HCT116 (cell line): ENCODE results near the gene PLSCR5. TPM values are rescaled to one million over a fixed set of nuclear protein-coding genes. Genes with fewer than 3 reads are reported as not detected.
A peak's percentile ranks its signal among the peaks of the same experiment; 100 is the strongest.

Source experiments
- ATAC-seq: fragments of 200-7000 bp; cut with Tn5 transposase; 2 replicates; pipeline ENCODE4 v1.9.1; 2020; ENCODE audit warnings: mild to moderate bottlenecking, moderate library complexity
- BruUV-seq: library from RNA; stranded (reverse); fragments of 400-500 nt; replicated peaks from 2 replicates; lab custom pipeline; 2021; lab: Mats Ljungman, UMichigan
- CTCF ChIA-PET: fragments of 300-600 bp; sonication (Branson Sonifier 250); formaldehyde crosslinking; loops from one replicate; lab custom pipeline; 2021; ENCODE audit warnings: antibody characterized with exemption; lab: Charles Lee
- POLR2A ChIA-PET: fragments of 300-600, 350-600 bp; sonication (Branson Sonifier 250); formaldehyde crosslinking; loops from one replicate; lab custom pipeline; 2021; ENCODE audit warnings: antibody characterized with exemption; lab: Charles Lee
- RAD21 ChIA-PET, 2 experiments: fragments of 300-600 bp; sonication (Branson Sonifier 250); formaldehyde crosslinking; loops; one replicate each; lab custom pipeline; 2023; ENCODE audit warnings: low total read pairs in 2 of 2; ENCODE audit not compliant: uncharacterized antibody in 2 of 2, unreplicated experiment in 2 of 2, low non-redundant PET in 1 of 2; lab: Charles Lee
- DNase-seq: peaks from one replicate; pipeline ENCODE4 v3.0.0-alpha.2; 2010; ENCODE audit warnings: low read depth, low spot score
- H2AFZ ChIP-seq: fragments of 200-600 bp; shearing (Covaris generic), sonication (generic); 2 replicates; pipeline ENCODE4 v1.6.1; 2017; ENCODE audit warnings: low read depth, mixed run types, mixed read lengths, antibody characterized with exemption, low read length; ENCODE audit not compliant: poor library complexity, severe bottlenecking
- H3K27ac ChIP-seq: 2 replicates; pipeline ENCODE4 v1.5.1; 2012; ENCODE audit warnings: low read depth, low read length
- H3K27me3 ChIP-seq: fragments of 200-600 bp; sonication (generic); 2 replicates; pipeline ENCODE4 v1.6.1; 2016; ENCODE audit warnings: mixed run types, low read length, mixed read lengths; ENCODE audit not compliant: insufficient read depth
- H3K36me3 ChIP-seq, 2 experiments: fragments of 200-500 bp in 1 of 2; fragments of 200-600 bp in 1 of 2; sonication (Bioruptor generic) in 1 of 2; sonication (generic) in 1 of 2; 2 replicates each; pipeline versions ENCODE4 v1.5.1 to v1.6.1; 2014 to 2016; ENCODE audit warnings: low read length in 2 of 2, inconsistent platforms in 1 of 2, mixed read lengths in 1 of 2, mixed run types in 1 of 2; ENCODE audit not compliant: insufficient read depth in 2 of 2, control insufficient read depth in 1 of 2
- H3K4me1 ChIP-seq, 2 experiments: fragments of 200-600 bp in 1 of 2; sonication (generic) in 1 of 2; 2 replicates each; pipeline versions ENCODE4 v1.5.1 to v1.6.1; 2012 to 2017; ENCODE audit warnings: low read length in 2 of 2, inconsistent platforms in 1 of 2, mild to moderate bottlenecking in 1 of 2, mixed read lengths in 1 of 2, mixed run types in 1 of 2, moderate library complexity in 1 of 2; ENCODE audit not compliant: insufficient read depth in 2 of 2, control insufficient read depth in 1 of 2
- H3K4me2 ChIP-seq: fragments of 200-600 bp; sonication (generic); 2 replicates; pipeline ENCODE4 v1.6.1; 2017; ENCODE audit warnings: mixed run types, low read length, mixed read lengths
- H3K4me3 ChIP-seq, 2 experiments: fragments of 200-600 bp in 1 of 2; sonication (generic) in 1 of 2; replicated peaks in 1 of 2; 2 replicates each; pipeline ENCODE4 v1.5.1; 2011 to 2016; ENCODE audit warnings: low read length in 2 of 2, control low read depth in 1 of 2, low read depth in 1 of 2, mild to moderate bottlenecking in 1 of 2, mixed read lengths in 1 of 2, mixed run types in 1 of 2
- H3K79me2 ChIP-seq: fragments of 200-600 bp; sonication (generic); 2 replicates; pipeline ENCODE4 v1.6.1; 2017; ENCODE audit warnings: mild to moderate bottlenecking, mixed run types, low read length, moderate library complexity, mixed read lengths; ENCODE audit not compliant: insufficient read depth
- H3K9ac ChIP-seq: fragments of 200-600 bp; sonication (generic); 2 replicates; pipeline ENCODE4 v1.6.1; 2016; ENCODE audit warnings: low read length, mixed read lengths
- H3K9me2 ChIP-seq: fragments of 200-600 bp; sonication (generic), shearing (Covaris generic); 2 replicates; pipeline ENCODE4 v1.6.1; 2017; ENCODE audit warnings: mixed run types, mild to moderate bottlenecking, moderate library complexity; ENCODE audit not compliant: insufficient read depth
- H3K9me3 ChIP-seq, 2 experiments: fragments of 200-500 bp in 1 of 2; fragments of 200-600 bp in 1 of 2; sonication (Bioruptor generic) in 1 of 2; sonication (generic) in 1 of 2; 2 replicates each; pipeline ENCODE4 v1.6.1; 2014 to 2017; ENCODE audit warnings: low read length in 2 of 2, mixed read lengths in 2 of 2, inconsistent platforms in 1 of 2, low read depth in 1 of 2, mild to moderate bottlenecking in 1 of 2, mixed run types in 1 of 2, moderate library complexity in 1 of 2; ENCODE audit not compliant: control insufficient read depth in 1 of 2, insufficient read depth in 1 of 2
- H4K20me1 ChIP-seq: fragments of 200-600 bp; sonication (generic), shearing (Covaris generic); 2 replicates; pipeline ENCODE4 v1.6.1; 2017; ENCODE audit warnings: mixed run types, mild to moderate bottlenecking, moderate library complexity; ENCODE audit not compliant: insufficient read depth
- CEBPB ChIP-seq: IDR thresholded peaks from 2 replicates; pipeline ENCODE4 v1.6.1; 2012; ENCODE audit warnings: low read depth
- EZH2 ChIP-seq: fragments of 200-600 bp; sonication (generic); IDR thresholded peaks from 2 replicates; pipeline ENCODE4 v1.6.1; 2017; ENCODE audit warnings: antibody characterized with exemption, mixed run types
- SIN3A ChIP-seq: IDR thresholded peaks from 2 replicates; pipeline ENCODE4 v1.6.1; 2012; ENCODE audit warnings: low read depth
- ZBTB33 ChIP-seq: IDR thresholded peaks from 2 replicates; pipeline ENCODE4 v1.6.1; 2011; ENCODE audit warnings: mild to moderate bottlenecking, low read length, moderate library complexity; ENCODE audit not compliant: insufficient replicate concordance; ENCODE audit errors: extremely low read depth
- intact Hi-C: fragments of 100-400 bp; cut with micrococcal nuclease; formaldehyde crosslinking; loops from 2 replicates; pipeline ENCODE4 v1.10.0; 2022
- total RNA-seq: library from RNA; stranded (reverse); gene quantifications from one replicate; pipeline ENCODE4 v1.2.1, GENCODE V29; 2021; ENCODE audit not compliant: unreplicated experiment

The PLSCR5 gene
- total RNA-seq, 1 experiment from 2014 or later, result not detected

DNA sequence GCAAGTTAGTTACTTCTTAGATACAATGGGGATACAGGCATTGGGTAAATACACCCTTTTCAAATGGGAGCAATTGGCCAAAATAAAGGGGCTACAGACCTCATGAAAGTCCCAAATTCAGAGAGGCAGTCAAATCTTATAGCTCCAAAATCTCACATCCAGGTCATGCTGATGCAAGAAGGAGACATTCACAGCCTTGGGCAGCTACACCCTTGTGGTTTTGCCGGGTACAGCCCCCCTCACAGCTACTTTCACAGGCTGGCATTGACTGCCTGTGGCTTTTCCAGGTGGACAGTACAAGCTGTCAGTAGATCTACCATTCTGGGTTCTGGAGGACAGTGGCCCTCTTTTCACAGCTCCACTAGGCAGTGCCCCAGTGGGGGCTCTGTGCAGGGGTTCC, 43.3 kb downstream of the PLSCR5 start:
- ChIA-PET CTCF (no interaction called here), RAD21 (no interaction called here), POLR2A (no interaction called here)
- Histone ChIP-seq H3K4me1 (no peaks in the 10 kb centered on the region), H2AFZ (no peak overlapping the region), H3K9me3 (no peaks in the 10 kb centered on the region), H3K4me3 (no peak overlapping the region), H3K79me2 (no peaks in the 10 kb centered on the region), H3K36me3 (no peaks in the 10 kb centered on the region), H3K9ac (no peak overlapping the region), H4K20me1 (no peaks in the 10 kb centered on the region), H3K4me2 (no peak overlapping the region), H3K9me2 (no peaks in the 10 kb centered on the region), H3K27me3 (no peaks in the 10 kb centered on the region), H3K27ac (no peak overlapping the region)
- DNase-seq, result peak; percentile 28
- TF ChIP-seq ZBTB33, result no peak
- TF ChIP-seq CEBPB, result peak; percentile 54; the same call in 1 of the 2 replicates
- no peak for ATAC-seq
- intact Hi-C loops, result no loop called here
- BruUV-seq, result no TSS peak

GRCh38 chr3:146561463-146561862, 43.7 kb downstream of the PLSCR5 start:
- ATAC-seq (no peak), DNase-seq (no peak)
- H2AFZ ChIP-seq, result no peak overlapping the region
- ChIA-PET POLR2A (no interaction called here), CTCF (no interaction called here), RAD21 (no interaction called here)
- TF ChIP-seq EZH2 (no peak), SIN3A (no peak)
- H3K79me2 ChIP-seq, result no peaks in the 10 kb centered on the region
- TSS peak; percentile 88 for BruUV-seq
- no peaks in the 10 kb centered on the region for H3K4me1 ChIP-seq
- no peak overlapping the region for H3K27ac ChIP-seq
- H3K36me3 ChIP-seq, result no peaks in the 10 kb centered on the region
- H3K27me3 ChIP-seq, result no peaks in the 10 kb centered on the region
- H3K9me3 ChIP-seq, result no peaks in the 10 kb centered on the region
- H4K20me1 ChIP-seq, result no peaks in the 10 kb centered on the region
- no peaks in the 10 kb centered on the region for H3K9me2 ChIP-seq
- H3K4me3 ChIP-seq, result no peak overlapping the region
- intact Hi-C loops, result no loop called here
- H3K9ac ChIP-seq, result no peak overlapping the region
- no peak overlapping the region for H3K4me2 ChIP-seq
